Loucy (cell line): ENCODE data around the gene BRI3.

Experiments
- H2AFZ ChIP-seq: fragments of 200-600 bp; sonication (generic); 2 replicates; pipeline ENCODE4 v1.6.0; 2016; ENCODE audit warnings: antibody characterized with exemption, mild to moderate bottlenecking, low read length, moderate library complexity
- H3F3A ChIP-seq: fragments of 200-600 bp; 2 replicates; pipeline ENCODE4 v1.6.0; 2016; ENCODE audit warnings: antibody characterized with exemption, low read depth, mild to moderate bottlenecking
- H3K27me3 ChIP-seq: fragments of 200-600 bp; sonication (generic); 2 replicates; pipeline ENCODE4 v1.6.1; 2014; ENCODE audit warnings: low read length, mild to moderate bottlenecking; ENCODE audit not compliant: insufficient read depth, poor library complexity, severe bottlenecking
- H3K36me3 ChIP-seq: fragments of 200-600 bp; sonication (generic); 2 replicates; pipeline ENCODE4 v1.6.1; 2016; ENCODE audit warnings: low read length; ENCODE audit not compliant: insufficient read depth
- H3K4me1 ChIP-seq: fragments of 200-600 bp; sonication (generic); 2 replicates; pipeline ENCODE4 v1.5.1; 2014; ENCODE audit warnings: low read length, mild to moderate bottlenecking; ENCODE audit not compliant: insufficient read depth, poor library complexity, severe bottlenecking
- H3K4me2 ChIP-seq: fragments of 200-600 bp; sonication (generic); 2 replicates; pipeline ENCODE4 v1.6.0; 2014; ENCODE audit warnings: antibody characterized with exemption, low read length, low read depth, mild to moderate bottlenecking; ENCODE audit not compliant: poor library complexity, severe bottlenecking
- H3K4me3 ChIP-seq: fragments of 200-600 bp; sonication (generic); 2 replicates; pipeline ENCODE4 v1.5.1; 2014; ENCODE audit warnings: low read length, mild to moderate bottlenecking, mixed read lengths; ENCODE audit not compliant: poor library complexity, severe bottlenecking
- H3K79me2 ChIP-seq: fragments of 200-600 bp; sonication (generic); 2 replicates; pipeline ENCODE4 v1.6.1; 2014; ENCODE audit warnings: low read length; ENCODE audit not compliant: insufficient read depth
- H3K9ac ChIP-seq: fragments of 200-600 bp; sonication (generic); 2 replicates; pipeline ENCODE4 v1.6.0; 2014; ENCODE audit warnings: mild to moderate bottlenecking, low read depth, low read length, moderate library complexity; ENCODE audit not compliant: poor library complexity, severe bottlenecking
- H3K9me2 ChIP-seq: fragments of 200-600 bp; sonication (generic); replicated peaks from 2 replicates; pipeline ENCODE4 v1.6.1; 2016; ENCODE audit warnings: low read depth, low read length, mixed read lengths
- H3K9me3 ChIP-seq: fragments of 200-600 bp; sonication (generic); 2 replicates; pipeline ENCODE4 v1.6.1; 2014; ENCODE audit warnings: mild to moderate bottlenecking, antibody characterized with exemption, low read length, low read depth; ENCODE audit not compliant: insufficient read depth
- H4K20me1 ChIP-seq: fragments of 200-600 bp; sonication (generic); 2 replicates; pipeline ENCODE4 v1.6.0; 2014; ENCODE audit warnings: antibody characterized with exemption, low read length, mild to moderate bottlenecking; ENCODE audit not compliant: insufficient read depth, poor library complexity, severe bottlenecking
- CTCF ChIP-seq: fragments of 200-600 bp; sonication (generic); conservative IDR thresholded peaks from 2 replicates; pipeline ENCODE4 v1.5.1; 2014; ENCODE audit warnings: mild to moderate bottlenecking, antibody characterized with exemption, low read length
- EZH2phosphoT487 ChIP-seq: fragments of 200-600 bp; IDR thresholded peaks from 2 replicates; pipeline ENCODE4 v1.6.1; 2018; ENCODE audit warnings: antibody characterized with exemption, mild to moderate bottlenecking, moderate library complexity, borderline replicate concordance

Gene BRI3

GRCh38 chr7:98297626-98298286 is 16.3 kb downstream of the BRI3 start:
- Histone ChIP-seq H3K9ac (no peak overlapping the region), H3F3A (no peaks in the 10 kb centered on the region), H3K79me2 (no peaks in the 10 kb centered on the region), H3K4me3 (no peak overlapping the region), H3K27me3 (no peaks in the 10 kb centered on the region), H4K20me1 (no peaks in the 10 kb centered on the region), H2AFZ (no peak overlapping the region), H3K9me2 (no peaks in the 10 kb centered on the region), H3K36me3 (no peaks in the 10 kb centered on the region), H3K4me1 (no peaks in the 10 kb centered on the region), H3K4me2 (no peak overlapping the region), H3K9me3 (no peaks in the 10 kb centered on the region)
- TF ChIP-seq CTCF (no peak), EZH2phosphoT487 (no peak)

DNA sequence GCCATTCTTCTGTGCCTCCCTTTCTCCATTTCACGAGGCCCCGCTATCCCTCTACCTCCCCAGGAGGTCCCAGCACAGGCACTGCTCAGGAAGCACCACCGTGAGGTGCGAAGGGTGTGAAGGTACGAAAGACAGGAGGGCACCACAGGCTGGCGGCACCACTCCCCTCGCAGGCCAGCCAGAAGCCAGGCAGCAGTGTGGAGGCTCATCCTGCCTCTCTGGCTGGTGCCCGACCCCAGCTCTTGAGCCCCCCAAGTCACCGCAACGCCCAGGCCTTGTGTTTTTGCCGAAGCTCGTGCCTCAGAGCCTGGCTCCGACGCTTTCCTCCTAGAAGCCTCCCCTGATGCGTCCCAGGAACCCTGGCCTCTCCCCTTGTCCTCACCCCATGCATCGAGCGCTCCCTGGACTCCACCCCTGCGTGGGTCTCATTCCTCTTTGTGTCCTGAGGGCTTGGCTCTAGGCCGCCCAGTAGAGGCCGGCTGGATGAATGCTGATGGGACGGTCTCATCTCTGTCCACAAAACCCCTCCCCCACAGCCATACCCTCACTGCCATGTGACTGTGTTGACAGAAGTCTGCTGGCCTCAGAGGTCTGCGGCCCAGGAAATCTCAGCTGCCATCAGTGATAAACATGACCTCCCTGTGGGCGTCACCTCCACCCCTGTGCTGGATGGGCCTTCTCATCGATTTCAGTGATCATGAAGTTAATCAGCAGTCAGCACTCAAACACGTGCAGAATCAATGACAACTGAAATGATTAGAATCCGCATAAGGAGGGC is 19.3 kb downstream of the BRI3 start:
- Histone ChIP-seq H3F3A (no peaks in the 10 kb centered on the region), H3K9ac (no peak overlapping the region), H3K9me3 (no peaks in the 10 kb centered on the region), H3K9me2 (no peaks in the 10 kb centered on the region), H3K27me3 (no peaks in the 10 kb centered on the region), H3K4me2 (no peak overlapping the region), H3K79me2 (no peaks in the 10 kb centered on the region), H3K4me3 (no peak overlapping the region), H2AFZ (no peak overlapping the region), H3K36me3 (no peaks in the 10 kb centered on the region), H4K20me1 (no peaks in the 10 kb centered on the region), H3K4me1 (no peaks in the 10 kb centered on the region)
- TF ChIP-seq EZH2phosphoT487, result no peak
- TF ChIP-seq CTCF, result no peak

GRCh38 chr7:98301693-98302470 is 20.4 kb downstream of the BRI3 start:
- no peak overlapping the region for H3K4me2 ChIP-seq

More at GRCh38 chr7:98301693-98302470, 20.4 kb downstream of the BRI3 start:
- no peaks in the 10 kb centered on the region for H4K20me1 ChIP-seq
- no peaks in the 10 kb centered on the region for H3K36me3 ChIP-seq
- H3K9me3 ChIP-seq, result no peaks in the 10 kb centered on the region
- no peaks in the 10 kb centered on the region for H3K4me1 ChIP-seq
- no peak overlapping the region for H3K4me3 ChIP-seq
- H3F3A ChIP-seq, result no peaks in the 10 kb centered on the region
- H3K27me3 ChIP-seq, result no peaks in the 10 kb centered on the region
- H3K9me2 ChIP-seq, result no peaks in the 10 kb centered on the region
- TF ChIP-seq CTCF (no peak), EZH2phosphoT487 (no peak)
- no peaks in the 10 kb centered on the region for H3K79me2 ChIP-seq
- H3K9ac ChIP-seq, result no peak overlapping the region
- no peak overlapping the region for H2AFZ ChIP-seq
